ENCODE results near the gene NHLH2.

The NHLH2 gene

DNA sequence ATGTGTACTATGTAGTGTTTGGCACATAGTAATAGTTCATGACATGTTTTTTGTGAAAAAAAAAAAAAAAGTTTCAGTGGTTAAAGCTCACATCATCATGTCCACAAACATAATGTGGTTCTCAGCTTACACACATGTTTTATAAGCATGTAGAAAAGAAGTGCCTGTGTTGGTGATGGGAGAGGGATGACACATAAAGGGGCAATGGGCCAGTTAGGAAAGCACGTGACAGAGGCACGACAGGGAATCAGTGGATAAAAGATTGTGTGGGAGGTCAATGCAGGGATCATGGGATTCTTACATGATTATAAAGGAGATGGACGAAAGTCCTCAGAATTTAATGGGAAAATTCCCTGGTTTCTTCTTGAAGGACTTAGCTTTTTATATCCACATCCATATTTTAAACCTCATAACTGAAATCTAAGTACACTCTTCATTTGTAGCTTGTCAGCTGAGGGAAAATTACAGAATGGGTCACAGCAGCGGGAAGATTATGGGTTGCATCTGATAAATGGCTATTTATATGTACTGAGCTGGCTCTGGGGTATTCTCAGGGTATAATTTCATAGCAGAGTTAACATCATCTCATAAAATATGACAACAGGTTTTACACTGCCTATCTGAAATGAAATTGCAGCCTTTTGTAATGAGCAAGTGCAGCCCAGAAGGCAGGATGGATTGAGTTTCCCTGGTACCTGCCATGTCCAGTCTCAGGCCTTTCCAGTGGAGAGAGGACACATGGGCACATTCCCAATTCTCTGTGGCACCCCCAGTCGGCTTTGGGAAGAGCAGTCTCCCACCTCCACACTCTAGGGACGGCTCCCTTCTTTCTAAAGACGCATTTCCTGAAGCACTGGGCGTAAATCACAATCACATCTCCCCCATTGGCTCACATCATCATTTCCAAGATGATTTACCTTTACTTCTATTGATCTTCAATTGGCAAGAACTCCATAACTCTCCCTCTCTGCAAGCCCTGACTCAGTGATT lies 42.3 kb upstream of the NHLH2 start:
- no peak overlapping the region for H3K4me3 ChIP-seq (ENCODE audit: low read depth in 1 of 2, low read length in 2 of 2)

DNA sequence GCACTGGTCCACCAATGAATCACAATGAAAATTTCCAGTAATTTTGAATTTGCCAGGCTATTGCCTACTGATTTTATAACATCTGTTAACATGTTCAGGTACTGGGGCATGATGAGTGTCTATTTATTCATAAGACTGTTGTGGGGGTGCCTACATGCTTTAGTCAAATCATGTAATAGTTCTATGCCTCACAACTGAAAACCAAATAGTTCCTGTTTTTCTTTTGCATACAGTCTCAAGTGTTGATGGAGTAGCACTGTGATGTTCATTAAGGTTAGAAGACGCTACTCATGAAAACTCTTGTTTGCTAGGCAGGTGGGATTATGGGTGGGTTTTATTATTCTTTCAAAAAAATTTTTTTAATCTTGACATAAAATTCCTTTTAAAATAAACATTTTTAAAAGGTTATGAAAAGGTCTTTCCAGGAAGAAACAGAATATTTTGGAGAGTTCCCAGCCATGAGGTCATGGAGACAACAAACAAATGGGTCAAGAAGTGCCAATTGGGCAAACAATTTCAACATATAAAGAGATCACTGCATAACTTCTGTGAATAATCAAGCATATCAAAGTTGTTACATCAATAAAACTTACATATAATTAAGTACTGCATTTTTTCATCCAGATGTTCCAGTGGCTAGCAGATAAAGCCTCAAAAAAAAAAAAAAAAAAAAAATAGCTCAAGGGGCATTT lies 40.2 kb upstream of the NHLH2 start:
- no peak overlapping the region for H3K9ac ChIP-seq (ENCODE audit: low read depth, low read length)
- TF ChIP-seq, protein P1, sequence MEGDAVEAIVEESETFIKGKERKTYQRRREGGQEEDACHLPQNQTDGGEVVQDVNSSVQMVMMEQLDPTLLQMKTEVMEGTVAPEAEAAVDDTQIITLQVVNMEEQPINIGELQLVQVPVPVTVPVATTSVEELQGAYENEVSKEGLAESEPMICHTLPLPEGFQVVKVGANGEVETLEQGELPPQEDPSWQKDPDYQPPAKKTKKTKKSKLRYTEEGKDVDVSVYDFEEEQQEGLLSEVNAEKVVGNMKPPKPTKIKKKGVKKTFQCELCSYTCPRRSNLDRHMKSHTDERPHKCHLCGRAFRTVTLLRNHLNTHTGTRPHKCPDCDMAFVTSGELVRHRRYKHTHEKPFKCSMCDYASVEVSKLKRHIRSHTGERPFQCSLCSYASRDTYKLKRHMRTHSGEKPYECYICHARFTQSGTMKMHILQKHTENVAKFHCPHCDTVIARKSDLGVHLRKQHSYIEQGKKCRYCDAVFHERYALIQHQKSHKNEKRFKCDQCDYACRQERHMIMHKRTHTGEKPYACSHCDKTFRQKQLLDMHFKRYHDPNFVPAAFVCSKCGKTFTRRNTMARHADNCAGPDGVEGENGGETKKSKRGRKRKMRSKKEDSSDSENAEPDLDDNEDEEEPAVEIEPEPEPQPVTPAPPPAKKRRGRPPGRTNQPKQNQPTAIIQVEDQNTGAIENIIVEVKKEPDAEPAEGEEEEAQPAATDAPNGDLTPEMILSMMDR (IDR thresholded peaks at IDR 0.05; ENCODE audit: borderline replicate concordance, extremely low read depth, low read length, poor library complexity, severe bottlenecking): no peak
- no peak for TF ChIP-seq EZH2 (IDR thresholded peaks at IDR 0.05; ENCODE audit: borderline replicate concordance, low read depth, low read length, severe bottlenecking)
- H2AFZ ChIP-seq (ENCODE audit: low read depth, low read length): no peak overlapping the region
- no peaks in the 10 kb centered on the region for H3K36me3 ChIP-seq (ENCODE audit: insufficient read depth, low read length)
- H3K27ac ChIP-seq (ENCODE audit: low read length): no peak overlapping the region
- H3K9me3 ChIP-seq (ENCODE audit: insufficient read depth, low read length, severe bottlenecking): no peaks in the 10 kb centered on the region
- no peaks in the 10 kb centered on the region for H3K4me1 ChIP-seq (ENCODE audit: insufficient read depth, low read length)
- ATAC-seq (ENCODE audit: insufficient read depth, low read depth): no peak
- no peak overlapping the region for H3K4me2 ChIP-seq (ENCODE audit: insufficient read depth, low read length)
- no peaks in the 10 kb centered on the region for H4K20me1 ChIP-seq (ENCODE audit: insufficient read depth, low read length)
- peaks cover 11% of the 10 kb centered on the region for H3K27me3 ChIP-seq (ENCODE audit: insufficient read depth, low read length, poor library complexity)
- DNase-seq: no peak
- no peak overlapping the region for H3K4me3 ChIP-seq (ENCODE audit: low read depth in 1 of 2, low read length in 2 of 2)
- no peaks in the 10 kb centered on the region for H3K79me2 ChIP-seq (ENCODE audit: insufficient read depth, low read length)

More for the DNA sequence above, 42.3 kb upstream of the NHLH2 start:
- H4K20me1 ChIP-seq (ENCODE audit: insufficient read depth, low read length): no peaks in the 10 kb centered on the region
- H3K4me2 ChIP-seq (ENCODE audit: insufficient read depth, low read length): no peak overlapping the region
- H3K27ac ChIP-seq (ENCODE audit: low read length): no peak overlapping the region
- no peak overlapping the region for H2AFZ ChIP-seq (ENCODE audit: low read depth, low read length)
- no peaks in the 10 kb centered on the region for H3K4me1 ChIP-seq (ENCODE audit: insufficient read depth, low read length)
- DNase-seq: no peak
- no peak overlapping the region for H3K9ac ChIP-seq (ENCODE audit: low read depth, low read length)
- no peaks in the 10 kb centered on the region for H3K36me3 ChIP-seq (ENCODE audit: insufficient read depth, low read length)
- H3K27me3 ChIP-seq (ENCODE audit: insufficient read depth, low read length, poor library complexity): peaks cover 12% of the 10 kb centered on the region
- no peaks in the 10 kb centered on the region for H3K9me3 ChIP-seq (ENCODE audit: insufficient read depth, low read length, severe bottlenecking)
- ATAC-seq (ENCODE audit: insufficient read depth, low read depth): no peak
- H3K79me2 ChIP-seq (ENCODE audit: insufficient read depth, low read length): no peaks in the 10 kb centered on the region
- no peak for TF ChIP-seq EZH2 (IDR thresholded peaks at IDR 0.05; ENCODE audit: borderline replicate concordance, low read depth, low read length, severe bottlenecking)

DNA sequence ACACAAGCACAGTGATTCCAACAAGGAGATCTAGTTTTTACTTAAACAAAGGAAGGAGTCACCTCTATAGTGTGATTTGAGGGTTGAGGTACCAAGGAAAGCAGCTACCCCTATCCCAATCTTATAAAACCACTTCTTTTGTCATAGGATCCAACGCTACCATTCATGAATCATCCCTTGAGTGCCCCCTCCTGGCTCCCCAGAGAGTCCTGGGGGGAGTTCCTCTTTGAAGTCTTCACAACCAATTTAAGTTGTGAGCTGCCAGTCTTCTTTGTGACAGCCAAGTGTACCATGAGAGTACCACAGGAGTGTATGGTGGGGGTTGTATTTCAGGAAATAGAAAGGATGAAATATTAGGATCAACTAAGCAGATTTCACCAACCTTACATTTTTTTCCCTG lies 39.1 kb upstream of the NHLH2 start:
- Histone ChIP-seq H3K79me2 (ENCODE audit: insufficient read depth, low read length) (no peaks in the 10 kb centered on the region), H3K27ac (ENCODE audit: low read length) (no peak overlapping the region), H3K4me1 (ENCODE audit: insufficient read depth, low read length) (no peaks in the 10 kb centered on the region), H2AFZ (ENCODE audit: low read depth, low read length) (no peak overlapping the region), H3K36me3 (ENCODE audit: insufficient read depth, low read length) (no peaks in the 10 kb centered on the region), H3K9me3 (ENCODE audit: insufficient read depth, low read length, severe bottlenecking) (no peaks in the 10 kb centered on the region), H4K20me1 (ENCODE audit: insufficient read depth, low read length) (no peaks in the 10 kb centered on the region), H3K4me2 (ENCODE audit: insufficient read depth, low read length) (no peak overlapping the region), H3K9ac (ENCODE audit: low read depth, low read length) (no peak overlapping the region), H3K27me3 (ENCODE audit: insufficient read depth, low read length, poor library complexity) (peaks cover 11% of the 10 kb centered on the region), H3K4me3 (ENCODE audit: low read depth in 1 of 2, low read length in 2 of 2) (no peak overlapping the region)
- DNase-seq (no peak), ATAC-seq (ENCODE audit: insufficient read depth, low read depth) (no peak)
- TF ChIP-seq, protein P1 (IDR thresholded peaks at IDR 0.05; ENCODE audit: borderline replicate concordance, extremely low read depth, low read length, poor library complexity, severe bottlenecking): no peak
- TF ChIP-seq EZH2 (IDR thresholded peaks at IDR 0.05; ENCODE audit: borderline replicate concordance, low read depth, low read length, severe bottlenecking): no peak

DNA sequence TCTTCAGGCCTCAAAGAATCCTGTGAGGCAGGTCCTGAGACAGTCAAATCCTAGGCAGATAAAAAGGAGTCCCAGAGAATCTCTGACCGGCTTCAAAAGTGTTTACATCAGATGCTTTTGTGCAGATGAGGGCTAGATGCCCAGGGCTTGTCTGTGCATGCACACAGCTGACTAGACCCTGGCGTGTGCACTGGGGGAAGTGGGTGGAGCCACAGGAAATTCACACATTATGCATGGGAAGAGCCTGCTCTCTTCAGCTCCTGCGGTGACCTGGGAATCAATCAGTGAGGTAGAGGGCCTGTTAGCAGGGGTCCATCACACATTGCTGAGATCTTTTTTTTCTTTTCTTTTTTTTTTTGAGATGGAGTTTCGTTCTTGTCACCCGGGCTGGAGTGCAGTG lies 36.6 kb upstream of the NHLH2 start:
- H4K20me1 ChIP-seq (ENCODE audit: insufficient read depth, low read length): no peaks in the 10 kb centered on the region
- H3K27ac ChIP-seq (ENCODE audit: low read length): no peak overlapping the region
- no peak overlapping the region for H3K4me3 ChIP-seq (ENCODE audit: low read depth in 1 of 2, low read length in 2 of 2)
- no peak overlapping the region for H2AFZ ChIP-seq (ENCODE audit: low read depth, low read length)
- H3K79me2 ChIP-seq (ENCODE audit: insufficient read depth, low read length): no peaks in the 10 kb centered on the region
- H3K4me1 ChIP-seq (ENCODE audit: insufficient read depth, low read length): no peaks in the 10 kb centered on the region
- H3K9ac ChIP-seq (ENCODE audit: low read depth, low read length): no peak overlapping the region
- H3K27me3 ChIP-seq (ENCODE audit: insufficient read depth, low read length, poor library complexity): peaks cover 12% of the 10 kb centered on the region
- peak; percentile 25 for DNase-seq
- no peak overlapping the region for H3K4me2 ChIP-seq (ENCODE audit: insufficient read depth, low read length)
- peak; percentile 74 for ATAC-seq (ENCODE audit: insufficient read depth, low read depth)
- H3K36me3 ChIP-seq (ENCODE audit: insufficient read depth, low read length): no peaks in the 10 kb centered on the region
- TF ChIP-seq EZH2 (IDR thresholded peaks at IDR 0.05; ENCODE audit: borderline replicate concordance, low read depth, low read length, severe bottlenecking): no peak
- H3K9me3 ChIP-seq (ENCODE audit: insufficient read depth, low read length, severe bottlenecking): no peaks in the 10 kb centered on the region
